ENCODE data around the gene KCTD12.

Gene KCTD12

GRCh38 chr13:76852986-76853385 is 33.2 kb downstream of the KCTD12 start:
- DNase-seq = no peak

GRCh38 chr13:76851961-76852360 is 34.2 kb downstream of the KCTD12 start:
- DNase-seq = no peak

- no peak for DNase-seq
Measured at GRCh38 chr13:76849493-76849892, 36.7 kb downstream of the KCTD12 start.

- DNase-seq = no peak
Measured at GRCh38 chr13:76848596-76848995, 37.6 kb downstream of the KCTD12 start.

GRCh38 chr13:76846363-76846762 is 39.8 kb downstream of the KCTD12 start:
- DNase-seq = no peak

- DNase-seq = no peak
Measured at GRCh38 chr13:76845865-76846264, 40.3 kb downstream of the KCTD12 start.

- DNase-seq = no peak
Measured at GRCh38 chr13:76845367-76845766, 40.8 kb downstream of the KCTD12 start.

GRCh38 chr13:76837801-76838200 is 48.4 kb downstream of the KCTD12 start:
- no peak for DNase-seq

GRCh38 chr13:76836311-76836710 is 49.9 kb downstream of the KCTD12 start:
- DNase-seq = no peak

GRCh38 chr13:76833441-76833954 is 52.7 kb downstream of the KCTD12 start:
- no peak for DNase-seq

GRCh38 chr13:76832258-76832988 is 53.8 kb downstream of the KCTD12 start:
- DNase-seq = no peak

- no peak for DNase-seq
Measured at GRCh38 chr13:76830805-76831204, 55.4 kb downstream of the KCTD12 start.

Measured in activated naive CD4-positive, alpha-beta T cell treated with Interleukin-2 at 50 U/mL for 16 hours (primary cell).